ENCODE measurements around the gene SEC61B. TPM values are rescaled to one million over a fixed set of nuclear protein-coding genes. Genes with fewer than 3 reads are reported as not detected.

The SEC61B gene
- total and polyA plus RNA-seq, 2 experiments from 2014 or later = 133 to 602 TPM

- TF ChIP-seq CTCF (conservative IDR thresholded peaks at IDR 0.05; ENCODE audit: low read depth in 2 of 2) (no peak), NANOG (IDR thresholded peaks at IDR 0.05; ENCODE audit: borderline replicate concordance) (no peak), STAT1 (IDR thresholded peaks at IDR 0.05; ENCODE audit: unreplicated experiment) (no peak), POLR2AphosphoS5 (IDR thresholded peaks at IDR 0.05; ENCODE audit: low read depth) (no peak), ZNF114 (CRISPR knock-in tag; IDR thresholded peaks at IDR 0.05) (no peak), CREB1 (CRISPR knock-in tag; IDR thresholded peaks at IDR 0.05; ENCODE audit: low read depth) (no peak), ETS1 (IDR thresholded peaks at IDR 0.05) (no peak)
Observed at GRCh38 chr9:99244344-99245260, 22.5 kb downstream of the SEC61B start (continued).

GRCh38 chr9:99249619-99250018, 27.5 kb downstream of the SEC61B start:
- ATAC-seq = no peak
- no peak overlapping the region for H3K27ac ChIP-seq (ENCODE audit: low read depth)
- Mint-ChIP-seq H3K27me3 (ENCODE audit: insufficient read depth, low read depth, poor library complexity) (peaks cover 5% of the 10 kb centered on the region), H3K27ac (no peak overlapping the region), H3K4me3 (no peak overlapping the region), H3K36me3 (ENCODE audit: low read depth) (no peaks in the 10 kb centered on the region), H3K9me3 (no peaks in the 10 kb centered on the region), H3K4me1 (no peaks in the 10 kb centered on the region)
- H3K79me2 ChIP-seq (replicated peaks; ENCODE audit: insufficient read depth) = no peaks in the 10 kb centered on the region
- H3K4me1 ChIP-seq (ENCODE audit: insufficient read depth) = no peaks in the 10 kb centered on the region
- no peaks in the 10 kb centered on the region for H3K27me3 ChIP-seq (ENCODE audit: insufficient read depth)
- no peaks in the 10 kb centered on the region for H3K36me3 ChIP-seq (ENCODE audit: insufficient read depth)
- no peak overlapping the region for H2AFZ ChIP-seq
- H3K9me2 ChIP-seq (ENCODE audit: insufficient read depth) = no peaks in the 10 kb centered on the region
- no peak overlapping the region for H3K4me2 ChIP-seq
- H3K4me3 ChIP-seq = no peak overlapping the region
- DNase-seq (ENCODE audit: low spot score) = no peak
- no peaks in the 10 kb centered on the region for H3F3A ChIP-seq (replicated peaks; ENCODE audit: low read depth)
- no peaks in the 10 kb centered on the region for H4K20me1 ChIP-seq (replicated peaks; ENCODE audit: insufficient read depth)
- no peak for TF ChIP-seq POLR2AphosphoS5 (IDR thresholded peaks at IDR 0.05; ENCODE audit: low read depth)
- no peak for TF ChIP-seq STAT1 (IDR thresholded peaks at IDR 0.05; ENCODE audit: unreplicated experiment)
- TF ChIP-seq JUNB (IDR thresholded peaks at IDR 0.05; ENCODE audit: unreplicated experiment) = no peak
- no peak for TF ChIP-seq CREB1 (CRISPR knock-in tag; IDR thresholded peaks at IDR 0.05; ENCODE audit: low read depth)
- no peak for TF ChIP-seq CTCF (conservative IDR thresholded peaks at IDR 0.05; ENCODE audit: low read depth in 2 of 2)
- TF ChIP-seq ZNF331 (CRISPR knock-in tag; IDR thresholded peaks at IDR 0.05; ENCODE audit: low read depth) = no peak
- no peak for TF ChIP-seq NANOG (IDR thresholded peaks at IDR 0.05; ENCODE audit: borderline replicate concordance)
- TF ChIP-seq EZH2 (IDR thresholded peaks at IDR 0.05; ENCODE audit: low read depth, unreplicated experiment) = no peak
- TF ChIP-seq REST (IDR thresholded peaks at IDR 0.05; ENCODE audit: unreplicated experiment) = no peak
- TF ChIP-seq ZNF114 (CRISPR knock-in tag; IDR thresholded peaks at IDR 0.05) = no peak
- TF ChIP-seq ETS1 (IDR thresholded peaks at IDR 0.05) = no peak
- no peak for TF ChIP-seq EZH2phosphoT487 (IDR thresholded peaks at IDR 0.05; ENCODE audit: unreplicated experiment)
